HG03060 (cell line): ENCODE measurements around the gene CTNNA2.

Experiments used
- ATAC-seq: cut with Tn5 transposase; IDR thresholded peaks from one replicate; pipeline ENCODE4 v1.9.1; 2021; ENCODE audit warnings: low read depth, moderate number of reproducible peaks; ENCODE audit not compliant: unreplicated experiment

CTNNA2 gene

GRCh38 chr2:79966882-79967281, 454.0 kb downstream of the CTNNA2 start:
- ATAC-seq: no peak

GRCh38 chr2:79971807-79972206, 459.0 kb downstream of the CTNNA2 start:
- no peak for ATAC-seq

GRCh38 chr2:79972661-79973060, 459.8 kb downstream of the CTNNA2 start:
- no peak for ATAC-seq

GRCh38 chr2:79975791-79976565, 463.1 kb downstream of the CTNNA2 start:
- no peak for ATAC-seq

GRCh38 chr2:79977792-79978191, 464.9 kb downstream of the CTNNA2 start:
- no peak for ATAC-seq

- ATAC-seq: no peak
Measured at GRCh38 chr2:79980116-79980515, 467.3 kb downstream of the CTNNA2 start.

- no peak for ATAC-seq
Measured at GRCh38 chr2:79980816-79981215, 468.0 kb downstream of the CTNNA2 start.

- ATAC-seq: no peak
Measured at GRCh38 chr2:79981316-79981715, 468.5 kb downstream of the CTNNA2 start.

GRCh38 chr2:79982445-79982844, 469.6 kb downstream of the CTNNA2 start:
- ATAC-seq: no peak

- no peak for ATAC-seq
Measured at GRCh38 chr2:79984476-79984875, 471.6 kb downstream of the CTNNA2 start.

- no peak for ATAC-seq
Measured at GRCh38 chr2:79985145-79985544, 472.3 kb downstream of the CTNNA2 start.

GRCh38 chr2:79985571-79985970, 472.7 kb downstream of the CTNNA2 start:
- ATAC-seq: no peak

GRCh38 chr2:79993144-79993543, 480.3 kb downstream of the CTNNA2 start:
- ATAC-seq: no peak

- ATAC-seq: no peak
Measured at GRCh38 chr2:79994161-79994560, 481.3 kb downstream of the CTNNA2 start.

GRCh38 chr2:79994965-79995364, 482.1 kb downstream of the CTNNA2 start:
- ATAC-seq: no peak

- ATAC-seq: no peak
Measured at GRCh38 chr2:79996709-79997108, 483.9 kb downstream of the CTNNA2 start.

GRCh38 chr2:80001701-80002101, 488.9 kb downstream of the CTNNA2 start:
- no peak for ATAC-seq

GRCh38 chr2:80002112-80002511, 489.3 kb downstream of the CTNNA2 start:
- no peak for ATAC-seq

- no peak for ATAC-seq
Measured at GRCh38 chr2:80002568-80003157, 489.8 kb downstream of the CTNNA2 start.

GRCh38 chr2:80007777-80008503, 495.1 kb downstream of the CTNNA2 start:
- ATAC-seq: no peak

GRCh38 chr2:80008596-80008995, 495.7 kb downstream of the CTNNA2 start:
- no peak for ATAC-seq

GRCh38 chr2:80009211-80009610, 496.4 kb downstream of the CTNNA2 start:
- ATAC-seq: no peak
